Fibroblast of villous mesenchyme (primary cell): ENCODE data around the gene CAMKMT. TPM values are rescaled to one million over a fixed set of nuclear protein-coding genes. Genes with fewer than 3 reads are reported as not detected.

ENCODE experiments used
- DNase-seq: peaks from one replicate; pipeline ENCODE4 v3.0.0-alpha.2; 2010; ENCODE audit warnings: low read depth
- H3K4me3 ChIP-seq: 2 replicates; pipeline ENCODE4 v1.5.1; 2011; ENCODE audit warnings: low read depth, mild to moderate bottlenecking, low read length
- total RNA-seq: library from RNA; depleted of rRNA; stranded (reverse); fragments of >200 nt; gene quantifications from 2 replicates; pipeline ENCODE4 v1.2.3, GENCODE V29; 2012
- TF ChIP-seq, protein P1 (sequence below): IDR thresholded peaks from 2 replicates; pipeline ENCODE4 v1.5.1; 2012; ENCODE audit warnings: low read depth, mild to moderate bottlenecking, low read length; ENCODE audit not compliant: insufficient read depth

CAMKMT gene
- total RNA-seq, 1 donor = 9.9 TPM

DNA sequence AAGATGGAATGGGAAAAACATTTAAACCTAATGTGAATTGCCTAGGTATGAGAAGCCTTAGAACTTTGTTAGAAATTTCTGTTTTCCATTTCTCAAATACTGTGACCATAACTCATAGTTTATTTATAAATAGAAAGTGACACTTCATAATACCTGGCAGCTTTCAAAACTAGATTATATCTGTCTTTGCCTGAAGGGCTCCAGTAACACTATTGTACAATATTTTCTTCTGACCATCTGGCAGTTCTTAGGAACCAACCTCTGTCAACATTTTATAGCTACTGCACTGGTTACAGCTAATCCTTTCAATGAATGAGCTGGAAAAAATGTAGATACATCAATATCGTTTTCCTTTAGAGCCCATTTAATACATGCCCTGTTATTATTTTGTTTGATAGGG lies 237.4 kb downstream of the CAMKMT start:
- TF ChIP-seq, protein P1, sequence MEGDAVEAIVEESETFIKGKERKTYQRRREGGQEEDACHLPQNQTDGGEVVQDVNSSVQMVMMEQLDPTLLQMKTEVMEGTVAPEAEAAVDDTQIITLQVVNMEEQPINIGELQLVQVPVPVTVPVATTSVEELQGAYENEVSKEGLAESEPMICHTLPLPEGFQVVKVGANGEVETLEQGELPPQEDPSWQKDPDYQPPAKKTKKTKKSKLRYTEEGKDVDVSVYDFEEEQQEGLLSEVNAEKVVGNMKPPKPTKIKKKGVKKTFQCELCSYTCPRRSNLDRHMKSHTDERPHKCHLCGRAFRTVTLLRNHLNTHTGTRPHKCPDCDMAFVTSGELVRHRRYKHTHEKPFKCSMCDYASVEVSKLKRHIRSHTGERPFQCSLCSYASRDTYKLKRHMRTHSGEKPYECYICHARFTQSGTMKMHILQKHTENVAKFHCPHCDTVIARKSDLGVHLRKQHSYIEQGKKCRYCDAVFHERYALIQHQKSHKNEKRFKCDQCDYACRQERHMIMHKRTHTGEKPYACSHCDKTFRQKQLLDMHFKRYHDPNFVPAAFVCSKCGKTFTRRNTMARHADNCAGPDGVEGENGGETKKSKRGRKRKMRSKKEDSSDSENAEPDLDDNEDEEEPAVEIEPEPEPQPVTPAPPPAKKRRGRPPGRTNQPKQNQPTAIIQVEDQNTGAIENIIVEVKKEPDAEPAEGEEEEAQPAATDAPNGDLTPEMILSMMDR = no peak
- no peak overlapping the region for H3K4me3 ChIP-seq
- peak; percentile 42 for DNase-seq

DNA sequence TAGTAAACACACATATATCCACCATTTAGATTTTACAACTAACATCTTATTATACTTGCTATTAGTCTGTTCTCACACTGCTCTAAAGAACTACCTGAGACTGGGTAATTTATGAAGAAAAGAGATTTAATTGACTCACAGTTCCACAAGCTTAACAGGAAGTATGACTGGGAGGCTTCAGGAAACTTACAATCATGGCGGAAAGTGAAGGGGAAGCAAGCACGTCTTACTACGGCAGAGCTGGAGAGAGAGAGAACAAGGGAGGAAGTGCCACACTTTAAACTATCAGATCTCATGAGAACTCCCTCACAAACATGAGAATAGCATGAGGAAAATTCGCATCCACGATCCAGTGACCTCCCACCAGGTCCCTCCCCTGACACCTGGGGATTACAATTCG lies 240.7 kb downstream of the CAMKMT start:
- no peak overlapping the region for H3K4me3 ChIP-seq
- TF ChIP-seq, protein P1 = no peak

DNA sequence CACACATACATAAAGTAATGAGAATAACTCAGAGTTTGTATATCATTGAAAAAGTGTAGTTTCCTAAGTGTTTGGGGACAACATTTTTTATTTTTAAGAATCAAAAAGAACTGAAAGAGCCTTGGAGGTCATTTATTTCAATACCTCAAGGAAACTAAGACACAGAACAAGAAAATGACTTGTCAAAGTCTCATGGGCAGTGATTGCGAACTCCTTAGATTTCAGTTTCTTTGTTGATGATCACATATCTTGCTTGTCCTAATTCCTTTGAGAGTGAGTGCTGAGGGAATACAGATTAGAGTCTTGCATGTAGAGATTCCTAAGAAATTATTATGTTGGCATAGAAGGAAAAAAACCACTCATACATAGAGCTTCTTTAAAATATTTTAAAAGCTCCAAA lies 243.8 kb downstream of the CAMKMT start:
- TF ChIP-seq, protein P1 = no peak
- no peak for DNase-seq
- no peak overlapping the region for H3K4me3 ChIP-seq

More for the DNA sequence above, 240.7 kb downstream of the CAMKMT start:
- DNase-seq = no peak

DNA sequence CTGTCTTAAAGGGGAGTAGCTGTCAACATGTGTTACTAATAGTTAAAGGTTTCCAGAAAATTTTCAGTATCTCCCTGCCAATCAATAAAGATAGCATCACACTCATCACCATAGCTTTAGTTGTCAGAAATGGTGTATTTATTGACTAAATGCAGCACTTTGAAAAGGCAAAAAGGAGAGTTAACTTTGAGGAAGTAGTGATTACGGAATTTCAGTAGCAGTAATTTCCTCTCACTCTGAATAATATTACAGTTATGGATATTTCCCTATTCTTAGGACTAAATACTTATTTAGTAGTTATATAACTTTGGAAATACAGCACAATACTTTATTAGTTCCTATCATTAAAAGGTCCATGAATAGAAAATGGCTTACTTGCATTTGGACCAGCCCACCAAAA lies 250.5 kb downstream of the CAMKMT start:
- TF ChIP-seq, protein P1 = no peak
- DNase-seq = no peak
- H3K4me3 ChIP-seq = no peak overlapping the region

DNA sequence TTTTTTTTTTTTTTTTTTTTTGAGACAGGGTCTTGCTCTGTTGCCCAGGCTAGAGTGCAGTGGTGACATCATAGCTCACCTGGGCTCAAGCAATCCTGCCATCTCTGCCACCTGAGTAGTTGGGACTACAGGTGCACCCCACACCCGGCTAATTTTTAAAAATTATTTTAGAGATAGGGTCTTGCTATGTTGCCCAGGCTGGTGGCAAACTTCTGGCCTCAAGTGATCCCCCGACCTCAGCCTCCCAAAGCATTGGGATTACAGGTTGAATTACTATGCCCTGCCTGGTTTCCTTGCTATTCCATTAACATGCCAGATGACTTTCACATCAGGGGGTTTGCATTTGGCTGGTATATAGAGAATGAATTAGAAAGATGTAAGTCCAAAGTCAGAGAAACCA lies 253.2 kb downstream of the CAMKMT start:
- no peak overlapping the region for H3K4me3 ChIP-seq
- TF ChIP-seq, protein P1 = no peak
- no peak for DNase-seq

DNA sequence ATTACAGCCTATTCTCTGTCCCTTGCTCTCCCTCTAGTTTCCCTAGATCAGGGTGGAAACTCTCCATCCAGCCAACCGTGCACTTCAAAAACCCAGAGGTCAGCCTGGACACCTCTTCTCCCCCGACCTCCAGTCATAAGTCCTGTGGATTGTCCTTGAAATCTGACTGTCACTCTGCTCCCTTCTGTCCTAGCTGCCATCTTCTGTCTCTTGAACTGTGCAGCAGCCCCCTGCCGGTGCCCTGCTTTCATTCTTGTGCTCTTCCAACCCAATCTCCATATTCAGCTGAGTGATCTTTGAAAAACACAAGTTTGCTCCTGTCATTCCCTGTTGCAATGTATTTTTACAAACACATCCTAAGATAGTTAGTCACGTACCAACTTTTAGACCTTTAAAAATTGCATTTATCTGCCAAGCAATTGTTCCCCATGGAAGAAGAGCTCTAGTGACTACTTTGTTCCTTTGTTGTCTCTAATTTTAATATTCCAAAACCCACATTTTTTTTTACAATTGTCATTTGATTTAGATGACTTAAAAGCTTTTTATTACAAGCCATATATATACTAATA lies 254.3 kb downstream of the CAMKMT start:
- TF ChIP-seq, protein P1 = no peak
- no peak for DNase-seq
- no peak overlapping the region for H3K4me3 ChIP-seq

DNA sequence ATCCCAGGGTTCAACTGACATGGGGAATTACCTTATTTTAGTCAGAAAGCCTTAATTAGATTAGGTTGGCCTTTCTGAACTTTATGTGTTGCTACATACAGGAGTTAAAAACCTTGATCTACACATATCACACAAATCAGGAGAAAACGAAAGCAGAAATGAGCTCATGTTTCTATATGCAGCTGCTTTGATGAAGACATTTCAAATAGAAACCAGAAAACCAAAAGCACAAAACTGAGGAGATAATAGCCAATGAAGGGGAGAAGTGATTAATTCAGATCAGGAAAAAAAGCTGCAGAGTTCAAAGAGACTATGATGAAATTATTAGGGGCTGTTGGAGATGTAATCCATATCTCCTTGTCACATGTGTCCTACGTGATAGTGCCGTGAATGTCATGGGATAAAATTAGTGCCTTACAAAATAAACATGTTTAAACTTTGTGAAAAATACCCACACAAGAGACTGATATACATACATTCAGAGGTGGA lies 255.0 kb downstream of the CAMKMT start:
- H3K4me3 ChIP-seq = no peak overlapping the region
- DNase-seq = no peak

More for the DNA sequence above, 255.0 kb downstream of the CAMKMT start:
- TF ChIP-seq, protein P1 = no peak
